Measurements from ENCODE around the gene S100A3. TPM values are rescaled to one million over a fixed set of nuclear protein-coding genes. Genes with fewer than 3 reads are reported as not detected.

S100A3 gene
- total and polyA plus RNA-seq, 4 donors = not detected

DNA sequence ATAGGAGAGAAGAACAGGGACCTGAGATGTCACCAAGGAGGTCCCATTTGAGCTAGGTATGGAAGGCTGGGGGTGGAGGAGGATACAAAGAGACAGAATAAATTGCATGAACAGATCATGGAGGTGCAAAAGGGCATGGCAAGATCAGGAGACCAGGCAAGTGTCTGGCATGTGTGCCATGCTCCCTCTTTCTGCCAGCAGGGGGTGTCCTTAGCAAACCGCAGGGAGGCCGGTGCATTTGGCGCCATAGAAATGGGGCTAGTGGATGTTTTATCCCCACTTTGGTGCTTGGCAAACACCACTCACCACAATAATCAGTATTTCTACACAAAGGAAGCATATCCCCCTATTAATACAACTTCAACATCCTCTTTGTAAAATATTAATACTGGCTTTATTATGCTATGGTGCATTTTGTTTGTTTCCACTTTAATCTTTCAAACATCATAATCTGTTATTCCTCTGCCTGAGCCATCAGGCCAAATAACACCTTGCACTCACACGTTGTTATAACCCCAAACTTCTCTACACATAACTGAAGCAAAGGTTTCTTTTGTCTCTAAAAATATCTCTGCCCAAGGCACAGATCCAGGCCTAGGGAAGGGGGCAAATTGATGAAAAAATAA lies 39.2 kb downstream of the S100A3 start:
- DNase-seq (ENCODE audit: low spot score) = peak; percentile 63
- 76% methylated on average over 4 of the region's 4 CpGs for WGBS
- peaks cover 0 to 4% (median 2%) of the 10 kb centered on the region in 4 donors for H3K4me1 ChIP-seq (ENCODE audit: control insufficient read depth in 4 of 4, insufficient read depth in 4 of 4, low read length in 3 of 4)
- H3K9ac ChIP-seq (ENCODE audit: low read depth in 1 of 2, low read length in 2 of 2) = no peak overlapping the region
- no peak overlapping the region for H3K4me3 ChIP-seq (ENCODE audit: low read depth in 1 of 3, low read length in 3 of 3)
- H3K36me3 ChIP-seq (ENCODE audit: control insufficient read depth in 4 of 4, insufficient read depth in 3 of 4, low read depth in 1 of 4, low read length in 3 of 4) = no peaks in the 10 kb centered on the region
- TF ChIP-seq, protein P1, sequence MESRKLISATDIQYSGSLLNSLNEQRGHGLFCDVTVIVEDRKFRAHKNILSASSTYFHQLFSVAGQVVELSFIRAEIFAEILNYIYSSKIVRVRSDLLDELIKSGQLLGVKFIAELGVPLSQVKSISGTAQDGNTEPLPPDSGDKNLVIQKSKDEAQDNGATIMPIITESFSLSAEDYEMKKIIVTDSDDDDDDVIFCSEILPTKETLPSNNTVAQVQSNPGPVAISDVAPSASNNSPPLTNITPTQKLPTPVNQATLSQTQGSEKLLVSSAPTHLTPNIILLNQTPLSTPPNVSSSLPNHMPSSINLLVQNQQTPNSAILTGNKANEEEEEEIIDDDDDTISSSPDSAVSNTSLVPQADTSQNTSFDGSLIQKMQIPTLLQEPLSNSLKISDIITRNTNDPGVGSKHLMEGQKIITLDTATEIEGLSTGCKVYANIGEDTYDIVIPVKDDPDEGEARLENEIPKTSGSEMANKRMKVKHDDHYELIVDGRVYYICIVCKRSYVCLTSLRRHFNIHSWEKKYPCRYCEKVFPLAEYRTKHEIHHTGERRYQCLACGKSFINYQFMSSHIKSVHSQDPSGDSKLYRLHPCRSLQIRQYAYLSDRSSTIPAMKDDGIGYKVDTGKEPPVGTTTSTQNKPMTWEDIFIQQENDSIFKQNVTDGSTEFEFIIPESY (IDR thresholded peaks at IDR 0.05) = no peak
- TF ChIP-seq, protein P2, sequence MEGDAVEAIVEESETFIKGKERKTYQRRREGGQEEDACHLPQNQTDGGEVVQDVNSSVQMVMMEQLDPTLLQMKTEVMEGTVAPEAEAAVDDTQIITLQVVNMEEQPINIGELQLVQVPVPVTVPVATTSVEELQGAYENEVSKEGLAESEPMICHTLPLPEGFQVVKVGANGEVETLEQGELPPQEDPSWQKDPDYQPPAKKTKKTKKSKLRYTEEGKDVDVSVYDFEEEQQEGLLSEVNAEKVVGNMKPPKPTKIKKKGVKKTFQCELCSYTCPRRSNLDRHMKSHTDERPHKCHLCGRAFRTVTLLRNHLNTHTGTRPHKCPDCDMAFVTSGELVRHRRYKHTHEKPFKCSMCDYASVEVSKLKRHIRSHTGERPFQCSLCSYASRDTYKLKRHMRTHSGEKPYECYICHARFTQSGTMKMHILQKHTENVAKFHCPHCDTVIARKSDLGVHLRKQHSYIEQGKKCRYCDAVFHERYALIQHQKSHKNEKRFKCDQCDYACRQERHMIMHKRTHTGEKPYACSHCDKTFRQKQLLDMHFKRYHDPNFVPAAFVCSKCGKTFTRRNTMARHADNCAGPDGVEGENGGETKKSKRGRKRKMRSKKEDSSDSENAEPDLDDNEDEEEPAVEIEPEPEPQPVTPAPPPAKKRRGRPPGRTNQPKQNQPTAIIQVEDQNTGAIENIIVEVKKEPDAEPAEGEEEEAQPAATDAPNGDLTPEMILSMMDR (IDR thresholded peaks at IDR 0.05; ENCODE audit: low read depth, low read length, missing input control) = peak; percentile 38
- peak; percentile 49 to 68 for TF ChIP-seq RAD21 (IDR thresholded peaks at IDR 0.05)
- H3K27me3 ChIP-seq (ENCODE audit: control insufficient read depth in 4 of 4, insufficient read depth in 4 of 4, low read length in 3 of 4) = no peaks in the 10 kb centered on the region
- no peak overlapping the region for H3K27ac ChIP-seq (ENCODE audit: low read depth in 1 of 2, low read length in 2 of 2)
- no peaks in the 10 kb centered on the region for H3K9me3 ChIP-seq (ENCODE audit: control insufficient read depth in 4 of 4, low read length in 3 of 4)

DNA sequence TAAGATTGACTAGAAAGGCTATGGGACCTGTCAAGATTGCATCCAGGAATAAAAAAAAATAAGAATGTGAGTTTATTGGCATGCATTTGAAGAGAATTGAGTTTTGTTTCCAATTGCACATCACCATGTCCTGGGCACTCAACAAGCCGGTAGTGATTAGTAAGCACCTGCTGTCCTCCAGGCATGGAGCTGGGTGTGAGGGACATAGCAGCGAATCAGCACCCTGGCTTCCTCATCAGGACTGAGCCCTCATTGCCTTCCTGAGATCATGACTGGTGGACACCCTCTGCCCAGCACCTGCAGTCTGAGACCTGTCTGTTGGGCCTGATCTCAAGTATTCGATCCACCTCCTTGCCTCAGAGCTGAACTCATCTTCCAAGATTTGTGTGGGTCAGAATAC lies 40.0 kb downstream of the S100A3 start:
- Histone ChIP-seq H3K36me3 (ENCODE audit: control insufficient read depth in 4 of 4, insufficient read depth in 3 of 4, low read depth in 1 of 4, low read length in 3 of 4) (no peaks in the 10 kb centered on the region), H3K4me1 (ENCODE audit: control insufficient read depth in 4 of 4, insufficient read depth in 4 of 4, low read length in 3 of 4) (peaks cover 0 to 4% (median 2%) of the 10 kb centered on the region in 4 donors), H3K27ac (ENCODE audit: low read depth in 1 of 2, low read length in 2 of 2) (no peak overlapping the region), H3K9ac (ENCODE audit: low read depth in 1 of 2, low read length in 2 of 2) (no peak overlapping the region), H3K27me3 (ENCODE audit: control insufficient read depth in 4 of 4, insufficient read depth in 4 of 4, low read length in 3 of 4) (no peaks in the 10 kb centered on the region), H3K4me3 (ENCODE audit: low read depth in 1 of 3, low read length in 3 of 3) (no peak overlapping the region), H3K9me3 (ENCODE audit: control insufficient read depth in 4 of 4, low read length in 3 of 4) (no peaks in the 10 kb centered on the region)
- 95% methylated on average over 3 of the region's 3 CpGs for WGBS
- TF ChIP-seq, protein P3, sequence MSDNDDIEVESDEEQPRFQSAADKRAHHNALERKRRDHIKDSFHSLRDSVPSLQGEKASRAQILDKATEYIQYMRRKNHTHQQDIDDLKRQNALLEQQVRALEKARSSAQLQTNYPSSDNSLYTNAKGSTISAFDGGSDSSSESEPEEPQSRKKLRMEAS (IDR thresholded peaks at IDR 0.05) = no peak
- TF ChIP-seq, protein P2 (IDR thresholded peaks at IDR 0.05; ENCODE audit: low read depth, low read length, missing input control) = no peak
- TF ChIP-seq EGR1 (IDR thresholded peaks at IDR 0.05; ENCODE audit: low read depth in 2 of 2) (no peak), FOXA1 (IDR thresholded peaks at IDR 0.05) (no peak), HNF4G (IDR thresholded peaks at IDR 0.05) (no peak), JUND (IDR thresholded peaks at IDR 0.05) (no peak), SP1 (IDR thresholded peaks at IDR 0.05) (no peak), NR2F2 (IDR thresholded peaks at IDR 0.05) (no peak), HNF4A (conservative IDR thresholded peaks at IDR 0.05) (no peak), RAD21 (IDR thresholded peaks at IDR 0.05) (no peak), YY1 (IDR thresholded peaks at IDR 0.05) (no peak)
- TF ChIP-seq, protein P4, sequence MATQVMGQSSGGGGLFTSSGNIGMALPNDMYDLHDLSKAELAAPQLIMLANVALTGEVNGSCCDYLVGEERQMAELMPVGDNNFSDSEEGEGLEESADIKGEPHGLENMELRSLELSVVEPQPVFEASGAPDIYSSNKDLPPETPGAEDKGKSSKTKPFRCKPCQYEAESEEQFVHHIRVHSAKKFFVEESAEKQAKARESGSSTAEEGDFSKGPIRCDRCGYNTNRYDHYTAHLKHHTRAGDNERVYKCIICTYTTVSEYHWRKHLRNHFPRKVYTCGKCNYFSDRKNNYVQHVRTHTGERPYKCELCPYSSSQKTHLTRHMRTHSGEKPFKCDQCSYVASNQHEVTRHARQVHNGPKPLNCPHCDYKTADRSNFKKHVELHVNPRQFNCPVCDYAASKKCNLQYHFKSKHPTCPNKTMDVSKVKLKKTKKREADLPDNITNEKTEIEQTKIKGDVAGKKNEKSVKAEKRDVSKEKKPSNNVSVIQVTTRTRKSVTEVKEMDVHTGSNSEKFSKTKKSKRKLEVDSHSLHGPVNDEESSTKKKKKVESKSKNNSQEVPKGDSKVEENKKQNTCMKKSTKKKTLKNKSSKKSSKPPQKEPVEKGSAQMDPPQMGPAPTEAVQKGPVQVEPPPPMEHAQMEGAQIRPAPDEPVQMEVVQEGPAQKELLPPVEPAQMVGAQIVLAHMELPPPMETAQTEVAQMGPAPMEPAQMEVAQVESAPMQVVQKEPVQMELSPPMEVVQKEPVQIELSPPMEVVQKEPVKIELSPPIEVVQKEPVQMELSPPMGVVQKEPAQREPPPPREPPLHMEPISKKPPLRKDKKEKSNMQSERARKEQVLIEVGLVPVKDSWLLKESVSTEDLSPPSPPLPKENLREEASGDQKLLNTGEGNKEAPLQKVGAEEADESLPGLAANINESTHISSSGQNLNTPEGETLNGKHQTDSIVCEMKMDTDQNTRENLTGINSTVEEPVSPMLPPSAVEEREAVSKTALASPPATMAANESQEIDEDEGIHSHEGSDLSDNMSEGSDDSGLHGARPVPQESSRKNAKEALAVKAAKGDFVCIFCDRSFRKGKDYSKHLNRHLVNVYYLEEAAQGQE (IDR thresholded peaks at IDR 0.05) = no peak
- TF ChIP-seq, protein P5, sequence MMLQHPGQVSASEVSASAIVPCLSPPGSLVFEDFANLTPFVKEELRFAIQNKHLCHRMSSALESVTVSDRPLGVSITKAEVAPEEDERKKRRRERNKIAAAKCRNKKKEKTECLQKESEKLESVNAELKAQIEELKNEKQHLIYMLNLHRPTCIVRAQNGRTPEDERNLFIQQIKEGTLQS (IDR thresholded peaks at IDR 0.05) = no peak
- TF ChIP-seq, protein P1 (IDR thresholded peaks at IDR 0.05) = no peak
- DNase-seq (ENCODE audit: low spot score) = no peak
